Measurements from ENCODE around the gene DGKI.

Gene DGKI

DNA sequence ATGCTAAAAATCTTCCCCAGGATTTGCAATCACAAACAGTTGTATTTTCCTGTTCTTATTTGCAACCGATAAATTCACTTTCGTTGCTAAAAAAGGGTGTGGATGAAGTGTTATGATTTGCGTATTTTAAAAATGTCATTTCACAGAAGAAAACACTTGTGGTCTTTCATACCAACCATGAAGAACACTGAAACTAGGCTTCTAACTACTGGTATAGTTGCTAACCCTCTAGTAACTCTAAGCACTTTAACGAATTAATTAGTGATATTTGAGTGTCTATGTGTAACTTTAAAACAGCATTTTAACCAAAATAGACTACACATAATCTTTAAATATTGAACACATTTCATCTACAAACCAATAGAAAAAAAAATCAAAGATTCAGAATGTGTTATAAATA is 315.1 kb downstream of the DGKI start:
- no peak for DNase-seq

GRCh38 chr7:137527634-137528033 is 319.1 kb downstream of the DGKI start:
- DNase-seq: no peak

- DNase-seq: no peak
Measured at GRCh38 chr7:137523171-137523570, 323.6 kb downstream of the DGKI start.

GRCh38 chr7:137521451-137521850 is 325.3 kb downstream of the DGKI start:
- DNase-seq: no peak

DNA sequence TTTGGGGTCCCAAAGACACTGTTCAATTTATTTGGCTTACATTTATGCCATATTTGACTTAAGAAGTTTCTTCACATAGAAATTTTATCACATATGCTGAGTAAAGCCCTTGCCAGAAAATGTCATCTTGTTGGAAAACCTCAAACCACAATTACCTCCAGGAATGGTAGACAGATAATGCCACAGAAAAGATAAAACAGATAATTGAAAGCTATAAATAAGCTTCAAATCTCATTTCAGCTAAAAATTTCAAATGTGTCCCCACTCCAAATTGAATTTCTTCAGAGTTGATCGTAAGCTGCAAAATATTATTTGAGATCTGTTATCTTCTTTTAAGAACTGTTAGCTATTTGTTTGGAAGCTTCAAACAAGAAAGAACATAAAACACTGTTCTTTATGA is 326.8 kb downstream of the DGKI start:
- DNase-seq: no peak

- no peak for DNase-seq
Measured at GRCh38 chr7:137519181-137519691, 327.5 kb downstream of the DGKI start.

DNA sequence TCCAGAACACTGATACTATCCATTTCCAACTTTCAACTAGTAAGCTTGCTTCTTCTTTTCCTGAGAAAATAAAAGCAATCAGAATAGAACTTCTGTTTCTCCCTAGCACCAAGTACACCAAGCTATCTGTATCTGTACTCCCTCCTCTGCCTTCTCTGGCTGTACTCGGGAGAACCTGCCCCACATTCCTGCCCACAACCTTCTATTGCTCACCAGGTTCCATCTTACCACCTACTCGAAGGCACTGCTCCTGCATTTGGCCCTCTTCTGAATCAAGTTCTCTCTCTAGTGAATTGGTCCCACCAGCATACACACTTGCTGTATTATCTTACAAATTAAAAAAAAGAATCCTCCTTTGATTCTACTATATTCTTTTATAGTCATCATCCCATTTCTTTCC is 333.7 kb downstream of the DGKI start:
- DNase-seq: no peak

GRCh38 chr7:137507096-137507495 is 339.7 kb downstream of the DGKI start:
- no peak for DNase-seq

- no peak for DNase-seq
Measured at GRCh38 chr7:137506031-137506430, 340.7 kb downstream of the DGKI start.

- no peak for DNase-seq
Measured at GRCh38 chr7:137501562-137501961, 345.2 kb downstream of the DGKI start.

DNA sequence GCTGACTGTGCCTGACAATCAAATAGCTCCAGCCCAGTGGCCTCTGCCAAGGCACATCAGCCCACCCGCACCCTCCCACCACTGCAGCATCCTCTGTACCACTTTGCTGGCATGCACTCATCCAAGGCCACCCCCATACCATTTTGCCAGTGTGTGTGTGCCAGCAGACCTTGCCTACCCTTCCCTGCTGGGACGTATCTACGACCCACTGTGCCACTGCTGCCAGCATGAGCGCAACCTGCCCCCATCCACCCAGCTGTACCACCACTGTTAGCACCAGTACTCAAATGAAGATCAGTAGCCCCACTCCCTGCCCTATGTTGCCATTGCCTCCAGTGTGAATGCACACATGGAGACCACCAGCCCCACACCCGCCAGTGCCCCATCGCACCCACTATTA is 353.9 kb downstream of the DGKI start:
- no peak for DNase-seq

- no peak for DNase-seq
Measured at GRCh38 chr7:137489880-137490279, 356.9 kb downstream of the DGKI start.

GRCh38 chr7:137488038-137488437 is 358.7 kb downstream of the DGKI start:
- DNase-seq: no peak

DNA sequence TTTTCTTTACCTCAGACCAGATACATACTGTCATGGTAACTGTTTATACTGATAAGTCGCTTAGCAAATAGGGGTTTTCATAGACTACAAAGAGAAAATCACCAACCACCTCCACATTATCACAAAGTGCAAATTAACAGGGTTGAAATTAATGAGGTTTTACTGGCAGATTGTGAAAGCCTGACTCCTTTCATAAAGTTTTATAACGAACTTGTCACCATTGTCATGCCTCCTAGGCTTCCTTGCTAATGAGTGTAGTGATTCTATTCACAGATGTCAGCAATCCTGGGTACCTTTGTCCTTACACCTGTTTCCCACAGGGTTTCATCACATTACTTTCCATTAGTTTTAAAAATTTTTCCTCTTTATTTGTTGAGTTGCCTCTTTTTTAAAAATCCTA is 361.0 kb downstream of the DGKI start:
- DNase-seq: no peak

- no peak for DNase-seq
Measured at GRCh38 chr7:137484326-137484725, 362.4 kb downstream of the DGKI start.

DNA sequence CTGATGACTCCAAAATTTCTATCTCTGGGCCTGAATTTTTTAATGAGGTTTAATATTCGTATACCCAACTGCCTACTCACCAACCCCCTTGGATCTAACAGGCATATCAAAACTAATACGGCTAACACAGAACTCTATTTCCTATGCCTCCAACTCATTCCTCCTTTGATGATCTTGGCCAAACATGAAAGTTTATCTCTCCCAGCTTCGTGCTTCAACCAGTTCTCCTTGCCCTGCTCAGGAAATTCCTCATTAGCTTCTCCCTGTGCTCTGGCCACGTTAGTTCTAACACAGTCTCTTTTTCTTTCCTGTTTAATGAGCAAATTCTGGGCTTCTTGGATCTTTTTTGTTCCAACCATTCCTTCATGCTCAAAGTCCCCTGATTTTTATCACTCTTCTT is 364.3 kb downstream of the DGKI start:
- DNase-seq: no peak

DNA sequence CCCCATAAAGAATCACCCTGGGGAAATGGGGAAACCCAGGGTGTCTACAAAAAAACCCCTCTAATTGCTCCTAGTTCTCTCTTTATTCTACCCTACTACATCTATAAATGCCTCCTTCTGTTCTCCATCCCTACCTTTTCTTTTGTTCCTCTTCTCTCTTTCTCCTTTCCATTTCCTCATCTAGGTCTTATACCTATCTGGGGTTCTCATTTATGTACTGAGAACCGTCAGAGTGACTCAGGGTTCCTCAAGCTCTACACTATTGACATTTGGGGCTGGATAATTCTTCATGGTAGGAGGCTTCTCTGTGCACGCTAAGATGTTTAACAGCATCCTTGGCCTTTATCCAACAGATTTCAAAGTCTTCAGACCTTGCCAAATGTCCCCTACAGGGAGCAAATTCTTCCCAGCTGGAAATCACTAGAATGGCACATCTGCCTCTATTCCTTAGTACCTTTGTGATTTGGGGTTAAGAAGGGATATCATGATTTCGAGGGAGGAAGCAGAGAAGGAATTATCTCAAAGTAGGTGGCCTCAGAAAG is 365.9 kb downstream of the DGKI start:
- no peak for DNase-seq

- DNase-seq: no peak
Measured at GRCh38 chr7:137480401-137480800, 366.4 kb downstream of the DGKI start.

- no peak for DNase-seq
Measured at GRCh38 chr7:137476937-137477336, 369.8 kb downstream of the DGKI start.

GRCh38 chr7:137475966-137476365 is 370.8 kb downstream of the DGKI start:
- DNase-seq: peak in 1 of 14 donors; percentile 57

GRCh38 chr7:137474540-137475026 is 372.2 kb downstream of the DGKI start:
- DNase-seq: no peak

DNA sequence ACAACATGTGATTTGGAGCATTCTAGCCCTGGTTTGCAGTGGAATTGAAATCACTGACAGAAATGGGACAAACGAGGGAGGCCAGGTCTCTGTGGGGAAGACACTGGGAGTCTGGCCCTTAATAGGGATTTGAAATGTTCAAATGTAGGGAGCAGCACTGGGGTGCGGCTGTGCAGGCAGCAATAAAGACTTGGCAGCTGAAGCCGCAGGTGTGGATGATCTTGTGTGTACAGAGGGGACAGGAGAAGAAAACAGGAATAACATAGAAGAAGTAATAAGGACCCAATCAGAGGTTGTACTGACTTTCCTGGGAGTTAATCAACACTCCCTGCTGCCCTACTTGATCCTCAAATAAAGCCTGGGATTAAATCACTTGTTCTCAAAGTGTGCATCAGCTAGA is 375.6 kb downstream of the DGKI start:
- no peak for DNase-seq

- no peak for DNase-seq
Measured at GRCh38 chr7:137469858-137470257, 376.9 kb downstream of the DGKI start.

- no peak for DNase-seq
Measured at GRCh38 chr7:137469191-137469811, 377.5 kb downstream of the DGKI start.

GRCh38 chr7:137462847-137463246 is 383.9 kb downstream of the DGKI start:
- DNase-seq: no peak
